Subcutaneous abdominal adipose tissue (tissue), 5 donors: ENCODE measurements around the gene EPHB2.

Source experiments
- H3K27ac ChIP-seq: one replicate; pipeline ENCODE4 v1.7.0; 2013; ENCODE audit warnings: low read depth, mild to moderate bottlenecking, inconsistent platforms, low read length, moderate library complexity
- H3K27me3 ChIP-seq, 5 donors: one replicate each; pipeline ENCODE4 v1.7.0; 2013; ENCODE audit warnings: low read length in 5 of 5, inconsistent platforms in 1 of 5; ENCODE audit not compliant: control insufficient read depth in 5 of 5, insufficient read depth in 4 of 5
- H3K36me3 ChIP-seq, 5 donors: one replicate each; pipeline ENCODE4 v1.7.0; 2013; ENCODE audit warnings: low read length in 5 of 5; ENCODE audit not compliant: control insufficient read depth in 5 of 5, insufficient read depth in 5 of 5
- H3K4me1 ChIP-seq, 5 donors: one replicate each; pipeline ENCODE4 v1.7.0; 2013; ENCODE audit warnings: low read length in 5 of 5, mild to moderate bottlenecking in 3 of 5, moderate library complexity in 1 of 5; ENCODE audit not compliant: control insufficient read depth in 5 of 5, insufficient read depth in 5 of 5
- H3K4me3 ChIP-seq, 5 donors: one replicate each; pipeline ENCODE4 v1.7.0; 2013; ENCODE audit warnings: low read length in 5 of 5, low read depth in 1 of 5
- H3K9ac ChIP-seq, 5 donors: one replicate each; pipeline ENCODE4 v1.7.0; 2013; ENCODE audit warnings: low read length in 5 of 5, mild to moderate bottlenecking in 4 of 5, moderate library complexity in 3 of 5
- H3K9me3 ChIP-seq, 5 donors: one replicate each; pipeline ENCODE4 v1.7.0; 2013; ENCODE audit warnings: low read length in 5 of 5; ENCODE audit not compliant: control insufficient read depth in 5 of 5
- donor health status: healthy.
- donor health status: healthy.
- donor health status: healthy.
- donor health status: healthy.
- donor health status: healthy.

The EPHB2 gene

GRCh38 chr1:22814176-22815042 is 103.8 kb downstream of the EPHB2 start:
- Histone ChIP-seq H3K4me3 (no peak overlapping the region), H3K36me3 (no peaks in the 10 kb centered on the region), H3K27me3 (no peaks in the 10 kb centered on the region), H3K4me1 (peaks cover 4 to 29% (median 26%) of the 10 kb centered on the region in 5 donors), H3K9ac (no peak overlapping the region), H3K27ac (no peak overlapping the region), H3K9me3 (no peaks in the 10 kb centered on the region)

- Histone ChIP-seq H3K4me1 (peaks cover 4 to 28% (median 27%) of the 10 kb centered on the region in 5 donors), H3K36me3 (no peaks in the 10 kb centered on the region), H3K27ac (peak overlapping the region; percentile 30), H3K4me3 (no peak overlapping the region), H3K9me3 (no peaks in the 10 kb centered on the region), H3K27me3 (no peaks in the 10 kb centered on the region), H3K9ac (peak overlapping the region in 1 of 5 donors; percentile 31)
Observed at GRCh38 chr1:22815043-22815365, 104.4 kb downstream of the EPHB2 start.

GRCh38 chr1:22815421-22816066 is 104.9 kb downstream of the EPHB2 start:
- no peak overlapping the region for H3K4me3 ChIP-seq
- H3K4me1 ChIP-seq, result peaks cover 4 to 28% (median 27%) of the 10 kb centered on the region in 5 donors
- peak overlapping the region in 1 of 5 donors; percentile 31 for H3K9ac ChIP-seq
- no peaks in the 10 kb centered on the region for H3K36me3 ChIP-seq
- peak overlapping the region; percentile 30 for H3K27ac ChIP-seq
- H3K27me3 ChIP-seq, result no peaks in the 10 kb centered on the region
- no peaks in the 10 kb centered on the region for H3K9me3 ChIP-seq

GRCh38 chr1:22816067-22816775 is 105.6 kb downstream of the EPHB2 start:
- peak overlapping the region; percentile 30 for H3K27ac ChIP-seq
- no peaks in the 10 kb centered on the region for H3K9me3 ChIP-seq
- no peaks in the 10 kb centered on the region for H3K27me3 ChIP-seq
- H3K9ac ChIP-seq, result no peak overlapping the region
- H3K4me3 ChIP-seq, result no peak overlapping the region
- H3K4me1 ChIP-seq, result peaks cover 4 to 28% (median 27%) of the 10 kb centered on the region in 5 donors
- H3K36me3 ChIP-seq, result no peaks in the 10 kb centered on the region

- Histone ChIP-seq H3K27ac (no peak overlapping the region), H3K9ac (no peak overlapping the region), H3K9me3 (no peaks in the 10 kb centered on the region), H3K27me3 (no peaks in the 10 kb centered on the region), H3K4me3 (no peak overlapping the region), H3K4me1 (peaks cover 4 to 28% (median 27%) of the 10 kb centered on the region in 5 donors), H3K36me3 (no peaks in the 10 kb centered on the region)
Observed at GRCh38 chr1:22816803-22817202, 106.2 kb downstream of the EPHB2 start.

DNA sequence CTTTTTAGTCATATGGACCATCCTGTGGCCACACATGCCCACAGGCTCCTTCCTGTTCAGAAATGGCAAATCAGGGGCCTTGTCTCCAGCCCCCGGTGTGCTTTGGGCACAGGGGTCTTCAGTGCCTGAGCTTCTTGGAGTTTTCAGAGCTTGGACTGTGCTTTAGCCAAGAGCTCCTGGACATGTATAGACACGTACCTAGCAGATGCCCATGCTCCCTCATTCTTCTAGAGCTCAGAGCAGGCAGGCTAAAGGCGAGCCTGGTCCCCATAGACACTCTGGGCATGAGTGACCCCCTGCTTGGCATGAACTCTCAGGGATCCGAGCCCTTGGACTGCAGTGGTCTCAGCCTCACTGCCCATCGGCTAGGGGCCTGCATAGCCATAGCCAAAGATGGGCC is 106.8 kb downstream of the EPHB2 start:
- Histone ChIP-seq H3K9me3 (no peaks in the 10 kb centered on the region), H3K27me3 (no peaks in the 10 kb centered on the region), H3K27ac (no peak overlapping the region), H3K4me3 (no peak overlapping the region), H3K4me1 (peaks cover 4 to 28% (median 27%) of the 10 kb centered on the region in 5 donors), H3K9ac (no peak overlapping the region), H3K36me3 (no peaks in the 10 kb centered on the region)

- no peak overlapping the region for H3K27ac ChIP-seq
- H3K27me3 ChIP-seq, result no peaks in the 10 kb centered on the region
- no peaks in the 10 kb centered on the region for H3K36me3 ChIP-seq
- H3K4me3 ChIP-seq, result no peak overlapping the region
- H3K4me1 ChIP-seq, result peaks cover 4 to 28% (median 27%) of the 10 kb centered on the region in 5 donors
- no peaks in the 10 kb centered on the region for H3K9me3 ChIP-seq
- no peak overlapping the region for H3K9ac ChIP-seq
Observed at GRCh38 chr1:22818061-22818770, 107.6 kb downstream of the EPHB2 start.

- H3K9ac ChIP-seq, result no peak overlapping the region
- no peaks in the 10 kb centered on the region for H3K27me3 ChIP-seq
- H3K9me3 ChIP-seq, result no peaks in the 10 kb centered on the region
- no peak overlapping the region for H3K4me3 ChIP-seq
- no peaks in the 10 kb centered on the region for H3K36me3 ChIP-seq
- no peak overlapping the region for H3K27ac ChIP-seq
- peaks cover 4 to 28% (median 27%) of the 10 kb centered on the region in 5 donors for H3K4me1 ChIP-seq
Observed at GRCh38 chr1:22819361-22819760, 108.7 kb downstream of the EPHB2 start.

- no peaks in the 10 kb centered on the region for H3K9me3 ChIP-seq
- H3K27ac ChIP-seq, result no peak overlapping the region
- H3K27me3 ChIP-seq, result no peaks in the 10 kb centered on the region
- peaks cover 5 to 16% (median 11%) of the 10 kb centered on the region in 5 donors for H3K4me1 ChIP-seq
- H3K9ac ChIP-seq, result no peak overlapping the region
- no peak overlapping the region for H3K4me3 ChIP-seq
- no peaks in the 10 kb centered on the region for H3K36me3 ChIP-seq
Observed at GRCh38 chr1:22821027-22821426, 110.4 kb downstream of the EPHB2 start.
